ENCODE results near the gene SYNPO. TPM values are rescaled to one million over a fixed set of nuclear protein-coding genes. Genes with fewer than 3 reads are reported as not detected.

SYNPO gene
- total RNA-seq, 4 donors from 2014 or later = 419 to 569 (median 539) TPM

DNA sequence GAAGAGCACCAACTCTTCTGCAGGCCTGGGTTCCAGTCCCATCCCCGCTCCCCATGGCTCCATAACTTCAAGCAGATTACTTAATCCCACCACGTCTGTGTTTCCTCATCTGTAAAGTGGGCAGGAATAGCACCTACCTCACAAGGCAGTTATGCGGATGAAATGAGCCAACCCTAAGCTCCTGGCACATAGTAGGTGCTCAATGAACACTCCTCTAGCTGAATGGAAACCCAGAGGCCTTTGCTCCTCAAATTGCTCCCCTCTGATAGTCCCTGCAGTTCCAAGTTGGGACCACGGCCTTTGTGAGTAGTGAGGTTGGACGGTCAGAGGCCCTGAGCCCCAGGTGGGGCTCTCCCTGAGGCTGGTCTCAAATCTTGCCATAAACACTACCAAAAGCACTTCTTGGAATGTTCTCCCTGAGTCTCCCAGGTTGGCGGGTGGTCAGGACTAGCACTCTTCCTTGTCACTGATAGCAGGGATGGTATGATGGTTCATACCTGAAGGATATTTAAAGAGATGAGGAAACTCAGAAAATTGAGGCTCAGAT is 35.5 kb upstream of the SYNPO start:
- Histone ChIP-seq H3K27ac (peak overlapping the region; percentile 85 to 98 (median 90)), H3K4me1 (peaks cover 51 to 67% of the 10 kb centered on the region in 2 donors), H3K9me3 (no peaks in the 10 kb centered on the region), H3K36me3 (no peaks in the 10 kb centered on the region), H3K4me3 (no peak overlapping the region), H3K27me3 (no peaks in the 10 kb centered on the region)
- no peak for TF ChIP-seq POLR2A (IDR thresholded peaks at IDR 0.05)
- TF ChIP-seq, protein P1, sequence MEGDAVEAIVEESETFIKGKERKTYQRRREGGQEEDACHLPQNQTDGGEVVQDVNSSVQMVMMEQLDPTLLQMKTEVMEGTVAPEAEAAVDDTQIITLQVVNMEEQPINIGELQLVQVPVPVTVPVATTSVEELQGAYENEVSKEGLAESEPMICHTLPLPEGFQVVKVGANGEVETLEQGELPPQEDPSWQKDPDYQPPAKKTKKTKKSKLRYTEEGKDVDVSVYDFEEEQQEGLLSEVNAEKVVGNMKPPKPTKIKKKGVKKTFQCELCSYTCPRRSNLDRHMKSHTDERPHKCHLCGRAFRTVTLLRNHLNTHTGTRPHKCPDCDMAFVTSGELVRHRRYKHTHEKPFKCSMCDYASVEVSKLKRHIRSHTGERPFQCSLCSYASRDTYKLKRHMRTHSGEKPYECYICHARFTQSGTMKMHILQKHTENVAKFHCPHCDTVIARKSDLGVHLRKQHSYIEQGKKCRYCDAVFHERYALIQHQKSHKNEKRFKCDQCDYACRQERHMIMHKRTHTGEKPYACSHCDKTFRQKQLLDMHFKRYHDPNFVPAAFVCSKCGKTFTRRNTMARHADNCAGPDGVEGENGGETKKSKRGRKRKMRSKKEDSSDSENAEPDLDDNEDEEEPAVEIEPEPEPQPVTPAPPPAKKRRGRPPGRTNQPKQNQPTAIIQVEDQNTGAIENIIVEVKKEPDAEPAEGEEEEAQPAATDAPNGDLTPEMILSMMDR (IDR thresholded peaks at IDR 0.05 in 4 of 5, conservative IDR thresholded peaks at IDR 0.05 in 1 of 5) = no peak
- in situ Hi-C loops (cut with MboI; ENCODE audit: low sequenced_read_pairs in 4 of 4) = no loop called here
- ATAC-seq (no peak), DNase-seq (no peak)
- intact Hi-C loops (cut with DNase I; ENCODE audit: low total_unique reads) = loop anchor here (5.0 kb wide), 1 partner anchor 42 kb away; no protein-coding TSS in a partner anchor

DNA sequence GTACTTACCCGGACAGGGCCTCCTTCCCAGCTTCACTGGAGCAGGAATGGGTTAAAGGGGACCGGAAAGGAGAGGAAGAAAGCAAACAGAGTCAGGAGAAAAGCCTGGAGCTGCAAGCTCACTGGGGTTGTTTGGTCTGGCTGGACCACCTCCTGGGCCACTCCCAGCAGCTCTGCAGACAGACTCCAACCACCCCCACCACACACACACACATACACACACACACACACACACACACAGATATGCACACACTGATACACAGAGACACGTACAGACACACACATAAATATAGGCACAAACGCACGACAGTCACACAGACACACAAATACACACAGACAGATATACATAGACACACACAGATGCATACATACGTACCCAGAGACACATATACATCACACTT is 34.9 kb upstream of the SYNPO start:
- H3K27ac ChIP-seq = peak overlapping the region; percentile 85 to 98 (median 90)
- intact Hi-C loops (cut with DNase I; ENCODE audit: low total_unique reads) (loop anchor here (5.0 kb wide), 1 partner anchor 42 kb away; no protein-coding TSS in a partner anchor), in situ Hi-C loops (cut with MboI; ENCODE audit: low sequenced_read_pairs in 4 of 4) (no loop called here)
- H3K4me1 ChIP-seq = peaks cover 53 to 67% of the 10 kb centered on the region in 2 donors
- H3K4me3 ChIP-seq = no peak overlapping the region
- no peaks in the 10 kb centered on the region for H3K27me3 ChIP-seq
- no peaks in the 10 kb centered on the region for H3K9me3 ChIP-seq
- no peak for TF ChIP-seq POLR2A (IDR thresholded peaks at IDR 0.05)
- TF ChIP-seq, protein P1 (IDR thresholded peaks at IDR 0.05 in 4 of 5, conservative IDR thresholded peaks at IDR 0.05 in 1 of 5) = no peak
- ATAC-seq (no peak), DNase-seq (no peak)
- no peaks in the 10 kb centered on the region for H3K36me3 ChIP-seq

DNA sequence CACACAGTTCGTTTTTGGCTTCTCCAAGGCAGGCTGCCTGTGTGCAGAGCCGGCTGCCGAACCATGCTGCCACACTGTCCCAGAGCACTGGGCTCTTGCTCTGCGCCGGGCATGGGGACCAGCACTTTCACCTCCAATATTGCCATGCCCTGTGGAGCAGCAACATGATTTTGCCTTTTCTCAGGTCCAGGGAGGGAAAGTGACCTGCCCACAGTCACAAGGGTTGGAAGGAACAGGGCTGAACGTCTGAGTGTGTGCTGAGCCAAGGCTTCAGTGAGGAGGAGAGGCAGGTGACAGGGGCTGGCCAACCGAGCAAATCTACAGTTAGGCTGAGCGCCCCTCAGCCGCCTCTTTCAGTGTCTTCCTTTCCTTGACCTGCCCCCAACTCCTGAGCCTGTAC is 34.0 kb upstream of the SYNPO start:
- ATAC-seq (no peak), DNase-seq (no peak)
- Histone ChIP-seq H3K27ac (peak overlapping the region; percentile 94 to 98 (median 97)), H3K27me3 (no peaks in the 10 kb centered on the region), H3K9me3 (no peaks in the 10 kb centered on the region), H3K4me3 (no peak overlapping the region), H3K36me3 (no peaks in the 10 kb centered on the region), H3K4me1 (peaks cover 54 to 67% of the 10 kb centered on the region in 2 donors)
- in situ Hi-C loops (cut with MboI; ENCODE audit: low sequenced_read_pairs in 4 of 4) = no loop called here
- intact Hi-C loops (cut with DNase I; ENCODE audit: low total_unique reads) = loop anchor here (5.0 kb wide), 1 partner anchor 41 kb away; no protein-coding TSS in a partner anchor
- no peak for TF ChIP-seq POLR2A (IDR thresholded peaks at IDR 0.05)
- TF ChIP-seq, protein P1 (IDR thresholded peaks at IDR 0.05 in 4 of 5, conservative IDR thresholded peaks at IDR 0.05 in 1 of 5) = no peak

DNA sequence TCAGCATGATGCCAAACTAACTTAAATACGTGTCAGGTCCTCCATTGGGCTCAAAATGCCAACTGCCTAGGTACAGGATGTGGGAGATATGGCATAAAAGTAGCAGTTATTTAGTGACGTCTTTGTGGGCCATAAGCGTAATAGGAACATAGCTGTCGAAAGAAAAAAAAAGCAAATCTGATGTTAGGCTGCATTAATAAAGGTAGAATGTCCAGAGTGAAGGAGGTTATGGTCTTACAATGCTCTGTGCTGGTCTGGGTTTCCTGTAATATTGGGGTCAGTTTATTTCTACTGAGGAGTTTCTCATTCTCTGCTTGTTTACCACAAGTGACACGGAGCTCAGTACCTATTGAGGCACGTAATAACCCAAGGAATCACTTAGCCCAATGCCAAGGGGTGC is 33.4 kb upstream of the SYNPO start:
- in situ Hi-C loops (cut with MboI; ENCODE audit: low sequenced_read_pairs in 4 of 4) (no loop called here), intact Hi-C loops (cut with DNase I; ENCODE audit: low total_unique reads) (loop anchor here (5.0 kb wide), 1 partner anchor 40 kb away; no protein-coding TSS in a partner anchor)
- Histone ChIP-seq H3K4me3 (no peak overlapping the region), H3K27me3 (no peaks in the 10 kb centered on the region), H3K4me1 (peaks cover 54 to 67% of the 10 kb centered on the region in 2 donors), H3K27ac (peak overlapping the region; percentile 94 to 98 (median 97)), H3K36me3 (no peaks in the 10 kb centered on the region), H3K9me3 (no peaks in the 10 kb centered on the region)
- ATAC-seq (no peak), DNase-seq (no peak)
- no peak for TF ChIP-seq POLR2A (IDR thresholded peaks at IDR 0.05)
- TF ChIP-seq, protein P1 (IDR thresholded peaks at IDR 0.05 in 4 of 5, conservative IDR thresholded peaks at IDR 0.05 in 1 of 5) = no peak
